Tibial nerve (tissue), 4 donors: ENCODE measurements around the gene SLC25A48.

ENCODE experiments used
- EP300 ChIP-seq, 2 donors: sonication (generic); formaldehyde crosslinking; IDR thresholded peaks; one replicate each; pipeline ENCODE4 v1.6.1; 2017; ENCODE audit warnings: antibody characterized with exemption in 2 of 2, mild to moderate bottlenecking in 1 of 2
- POLR2A ChIP-seq, 2 donors: fragments of 450-650 bp; IDR thresholded peaks; one replicate each; pipeline ENCODE4 v1.6.1; 2017; ENCODE audit warnings: antibody characterized with exemption in 2 of 2, mild to moderate bottlenecking in 2 of 2, moderate library complexity in 2 of 2
- TF ChIP-seq, protein P1 (sequence below), 5 experiments: fragments of 200-600 bp in 3 of 5; fragments of 450-650 bp in 2 of 5; sonication (generic) in 3 of 5; IDR thresholded peaks; one replicate each; pipeline ENCODE4 v1.5.1; 2016 to 2019; ENCODE audit warnings: antibody characterized with exemption in 5 of 5, mild to moderate bottlenecking in 3 of 5, moderate library complexity in 2 of 5

DNA sequence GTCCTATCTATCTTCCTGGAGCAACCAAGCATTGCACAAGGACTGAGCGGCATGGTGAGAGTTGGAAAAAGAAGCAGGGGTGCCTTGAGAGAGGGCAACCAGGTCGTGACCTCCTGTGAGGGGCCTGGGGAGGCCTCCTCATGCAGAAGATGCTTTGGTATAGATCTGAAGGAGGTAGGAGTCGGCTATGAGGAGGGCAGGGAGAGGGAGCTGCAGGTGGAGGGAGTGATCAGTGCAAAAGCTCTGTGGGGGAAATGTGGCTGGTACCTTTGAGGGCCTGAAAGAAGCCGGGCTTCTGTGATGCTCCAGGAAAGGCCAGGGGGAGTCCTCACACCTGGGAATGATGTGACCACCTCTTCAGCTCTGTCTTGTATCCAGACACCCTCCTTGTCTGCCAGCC lies 3.6 kb upstream of the SLC25A48 start:
- TF ChIP-seq, protein P1, sequence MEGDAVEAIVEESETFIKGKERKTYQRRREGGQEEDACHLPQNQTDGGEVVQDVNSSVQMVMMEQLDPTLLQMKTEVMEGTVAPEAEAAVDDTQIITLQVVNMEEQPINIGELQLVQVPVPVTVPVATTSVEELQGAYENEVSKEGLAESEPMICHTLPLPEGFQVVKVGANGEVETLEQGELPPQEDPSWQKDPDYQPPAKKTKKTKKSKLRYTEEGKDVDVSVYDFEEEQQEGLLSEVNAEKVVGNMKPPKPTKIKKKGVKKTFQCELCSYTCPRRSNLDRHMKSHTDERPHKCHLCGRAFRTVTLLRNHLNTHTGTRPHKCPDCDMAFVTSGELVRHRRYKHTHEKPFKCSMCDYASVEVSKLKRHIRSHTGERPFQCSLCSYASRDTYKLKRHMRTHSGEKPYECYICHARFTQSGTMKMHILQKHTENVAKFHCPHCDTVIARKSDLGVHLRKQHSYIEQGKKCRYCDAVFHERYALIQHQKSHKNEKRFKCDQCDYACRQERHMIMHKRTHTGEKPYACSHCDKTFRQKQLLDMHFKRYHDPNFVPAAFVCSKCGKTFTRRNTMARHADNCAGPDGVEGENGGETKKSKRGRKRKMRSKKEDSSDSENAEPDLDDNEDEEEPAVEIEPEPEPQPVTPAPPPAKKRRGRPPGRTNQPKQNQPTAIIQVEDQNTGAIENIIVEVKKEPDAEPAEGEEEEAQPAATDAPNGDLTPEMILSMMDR (IDR thresholded peaks at IDR 0.05): no peak
- no peak for TF ChIP-seq POLR2A (IDR thresholded peaks at IDR 0.05)
- TF ChIP-seq EP300 (IDR thresholded peaks at IDR 0.05): no peak
